Head of caudate nucleus (tissue), 42 donors: ENCODE results near the gene CEP112.

ENCODE experiments used
- DNase-seq, 42 donors: peaks; one replicate each; pipeline versions ENCODE4 v3.0.0 to v3.0.0-alpha.2; 2020 to 2021; ENCODE audit warnings: mixed read lengths in 7 of 42
- intact Hi-C: fragments of 100-400 bp; cut with DNase I; formaldehyde crosslinking; loops from one replicate; pipeline ENCODE4 v1.15.0; 2022

CEP112 gene

DNA sequence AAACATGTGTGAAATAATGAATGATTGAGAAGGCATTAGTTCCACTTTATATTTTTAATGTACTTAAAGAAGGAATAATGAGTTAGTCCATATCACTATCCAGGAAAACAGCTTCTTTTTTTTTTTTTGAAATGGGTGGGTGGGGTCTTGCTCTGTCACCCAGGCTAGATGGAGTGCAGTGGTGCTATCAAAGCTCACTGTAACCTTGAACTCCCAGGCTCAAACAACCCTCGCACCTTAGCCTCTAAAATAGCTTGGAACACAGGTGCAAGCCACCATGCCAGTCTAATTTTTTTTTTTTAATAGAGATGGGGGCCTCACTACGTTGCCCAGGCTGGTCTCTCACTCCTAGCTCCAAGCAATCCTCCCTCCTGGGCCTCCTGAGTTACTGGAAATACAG is 275.5 kb downstream of the CEP112 start:
- intact Hi-C loops = no loop called here

DNA sequence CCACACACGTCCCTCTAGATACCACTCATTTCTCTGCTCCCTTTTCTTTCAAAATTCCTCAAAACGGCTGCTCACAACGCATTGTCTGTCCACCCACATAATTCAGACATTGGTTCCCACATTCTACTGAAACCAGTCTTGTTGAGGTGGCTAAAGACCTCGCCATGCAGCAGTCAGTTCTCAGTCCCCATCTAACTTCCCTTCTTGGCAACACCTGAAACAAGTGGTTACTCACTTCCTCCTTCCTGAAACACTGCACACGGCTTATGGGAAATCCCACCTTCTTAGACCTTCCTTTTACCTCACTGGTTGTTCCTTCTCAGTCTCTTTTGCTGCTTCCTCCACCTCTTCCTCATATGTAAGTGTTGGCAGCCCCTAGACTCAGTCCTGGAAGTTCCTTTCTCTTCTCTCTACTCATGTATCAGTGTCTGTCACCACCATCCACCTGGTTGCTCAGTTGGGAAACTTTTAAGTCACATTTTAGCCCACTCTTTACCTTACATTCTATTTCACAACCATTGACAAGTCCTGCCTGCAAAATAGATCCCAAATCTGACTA is 277.1 kb downstream of the CEP112 start:
- intact Hi-C loops = no loop called here
- DNase-seq = no peak

More for the DNA sequence above, 275.5 kb downstream of the CEP112 start:
- DNase-seq = no peak

DNA sequence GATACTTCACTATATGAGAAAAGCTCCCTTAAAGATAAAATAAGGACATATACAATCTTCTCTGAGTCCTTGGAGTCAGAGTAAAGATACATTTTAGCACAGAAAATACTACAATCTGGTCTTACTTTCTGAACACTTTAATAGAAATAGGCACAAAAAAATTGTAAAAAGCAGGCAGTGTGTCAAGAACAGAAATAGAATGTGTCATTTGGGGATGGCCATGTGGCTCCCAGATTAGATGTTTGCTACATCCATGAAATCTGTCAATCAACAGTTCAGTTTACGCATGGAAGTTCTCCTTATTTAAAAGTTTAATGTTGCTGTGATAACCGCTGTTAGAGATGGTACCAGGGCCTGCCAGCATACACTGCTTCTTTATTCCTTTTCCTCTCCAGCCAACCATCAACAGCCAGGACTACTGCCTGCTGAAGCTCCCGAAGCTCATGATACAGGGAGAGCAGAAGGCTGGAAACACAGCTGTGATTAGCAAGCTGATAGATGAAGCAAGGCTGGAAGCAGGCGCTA is 278.5 kb downstream of the CEP112 start:
- intact Hi-C loops = no loop called here

DNA sequence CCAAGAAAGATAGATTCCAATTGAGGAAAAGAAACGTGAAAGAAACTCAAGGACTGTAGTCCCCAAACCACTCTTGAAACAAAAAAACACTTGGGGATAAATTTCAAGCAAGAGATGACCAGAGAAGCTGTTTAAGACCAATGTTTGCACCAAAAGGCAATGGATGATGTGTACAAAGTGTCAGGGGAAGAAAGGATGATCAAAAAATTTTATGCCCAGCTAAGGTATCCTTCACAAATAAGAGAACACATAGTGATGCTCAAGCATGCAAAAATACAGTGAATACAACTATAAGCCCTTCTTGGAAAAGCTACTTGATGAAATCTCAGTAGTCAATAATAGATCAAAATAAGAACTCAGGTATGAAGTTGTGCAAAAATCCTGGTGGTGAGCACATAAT is 281.1 kb downstream of the CEP112 start:
- intact Hi-C loops = no loop called here
- no peak for DNase-seq

More for the DNA sequence above, 278.5 kb downstream of the CEP112 start:
- no peak for DNase-seq

DNA sequence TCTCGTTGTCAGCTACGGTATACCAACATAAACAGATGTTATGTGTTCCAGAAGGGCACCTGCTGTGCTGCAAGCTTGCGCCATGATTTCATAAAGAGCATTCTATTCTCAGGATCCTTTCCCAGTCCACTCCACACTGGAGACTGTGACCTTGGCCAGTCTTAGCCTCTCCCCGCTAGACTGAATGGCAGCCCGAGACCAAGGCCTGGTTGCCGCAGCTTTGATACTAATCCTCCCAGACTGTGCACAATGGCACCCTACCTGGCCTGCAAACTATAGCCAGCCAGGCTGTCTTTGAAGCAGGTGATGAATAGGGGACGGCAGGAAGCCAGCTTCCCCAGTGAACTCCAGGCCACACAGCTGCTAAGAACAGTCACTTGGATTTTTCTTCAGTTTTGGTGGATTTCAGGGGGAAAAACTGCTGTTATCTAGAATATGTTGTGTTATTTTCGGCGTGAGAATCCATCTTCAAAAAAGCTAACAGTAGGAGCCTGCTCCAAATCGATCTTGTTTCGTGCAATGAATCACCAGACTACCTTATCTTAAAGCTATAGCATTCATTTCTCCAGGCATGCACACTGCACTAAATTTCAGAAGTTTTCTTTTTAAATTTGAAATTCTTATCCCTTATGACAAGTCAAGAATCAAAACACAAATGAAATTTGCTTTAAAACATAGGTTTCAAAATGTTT is 289.0 kb downstream of the CEP112 start:
- intact Hi-C loops = no loop called here
- no peak for DNase-seq

DNA sequence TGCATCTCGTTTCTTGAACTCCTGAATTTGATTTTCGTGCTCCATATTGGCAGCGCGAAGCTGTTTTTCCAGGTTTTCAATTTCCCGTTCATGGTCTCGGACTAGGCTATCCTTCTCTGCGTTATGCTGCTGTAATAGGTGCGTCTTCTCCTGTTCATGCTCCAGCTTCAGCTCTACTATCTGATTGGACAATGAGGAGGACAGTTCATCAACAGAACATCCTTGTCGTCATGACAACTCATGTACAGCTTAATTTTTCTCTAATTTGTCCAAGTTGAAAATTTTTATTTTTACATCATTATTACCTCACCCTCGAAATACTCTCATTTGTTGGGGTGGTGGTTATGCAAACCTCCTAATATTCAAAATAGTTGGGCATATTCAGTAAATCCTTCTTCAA is 289.8 kb downstream of the CEP112 start:
- intact Hi-C loops = no loop called here
- no peak for DNase-seq

DNA sequence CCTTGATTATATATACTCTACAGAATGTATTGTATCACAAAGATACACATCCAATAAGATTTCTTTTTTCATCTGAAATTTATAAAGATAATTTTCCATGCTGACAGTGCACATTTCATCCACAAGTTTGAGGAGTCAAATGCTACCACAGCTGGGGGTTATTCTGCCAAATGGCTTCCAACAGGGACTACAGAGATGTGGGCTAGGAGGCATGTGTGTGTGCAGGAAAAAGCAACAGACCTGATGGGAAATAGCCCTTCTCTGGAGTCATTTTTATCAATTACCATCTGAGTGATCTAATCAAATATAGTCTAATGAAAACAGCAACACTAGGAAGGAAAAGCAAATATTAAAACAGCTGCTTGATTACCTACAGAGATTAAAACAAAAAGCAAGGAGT is 290.5 kb downstream of the CEP112 start:
- intact Hi-C loops = no loop called here
- no peak for DNase-seq

DNA sequence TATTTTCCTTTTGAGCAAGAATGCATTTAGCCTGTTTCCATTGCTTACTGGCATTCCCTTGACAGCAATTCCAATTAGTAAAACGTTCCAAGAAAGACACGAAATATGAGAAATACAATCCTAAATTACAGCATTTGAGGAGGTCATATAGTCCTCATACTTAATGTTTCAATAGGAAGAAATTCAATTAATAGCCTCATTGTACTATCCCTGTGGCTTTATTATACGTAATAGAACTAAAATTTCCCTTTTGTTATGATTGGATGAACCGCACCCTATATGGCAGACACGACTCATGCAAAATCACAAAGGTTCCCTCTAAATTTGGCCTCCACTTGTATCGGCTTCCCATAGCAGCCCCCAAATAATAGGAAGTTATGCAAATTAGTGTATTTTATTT is 291.7 kb downstream of the CEP112 start:
- DNase-seq = no peak

DNA sequence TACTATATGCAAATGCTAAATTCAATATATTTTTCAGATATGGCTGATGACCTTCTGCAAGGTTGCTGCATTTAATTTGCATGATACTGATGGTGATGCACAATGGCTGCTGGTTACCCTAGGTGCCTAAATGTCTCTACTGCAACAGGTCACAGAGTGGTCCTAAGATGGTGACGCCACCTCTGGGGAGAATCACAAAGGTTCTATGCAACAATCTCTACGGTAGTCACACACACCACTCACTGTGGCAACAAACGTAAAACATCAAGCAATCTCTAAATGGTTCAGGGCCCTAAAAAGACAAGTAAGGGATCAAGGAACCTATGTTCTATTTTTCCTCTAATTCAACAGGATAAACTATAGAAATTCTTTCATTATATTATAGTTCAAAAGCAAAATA is 293.3 kb downstream of the CEP112 start:
- intact Hi-C loops = no loop called here
- DNase-seq = no peak

More for the DNA sequence above, 291.7 kb downstream of the CEP112 start:
- intact Hi-C loops = no loop called here

DNA sequence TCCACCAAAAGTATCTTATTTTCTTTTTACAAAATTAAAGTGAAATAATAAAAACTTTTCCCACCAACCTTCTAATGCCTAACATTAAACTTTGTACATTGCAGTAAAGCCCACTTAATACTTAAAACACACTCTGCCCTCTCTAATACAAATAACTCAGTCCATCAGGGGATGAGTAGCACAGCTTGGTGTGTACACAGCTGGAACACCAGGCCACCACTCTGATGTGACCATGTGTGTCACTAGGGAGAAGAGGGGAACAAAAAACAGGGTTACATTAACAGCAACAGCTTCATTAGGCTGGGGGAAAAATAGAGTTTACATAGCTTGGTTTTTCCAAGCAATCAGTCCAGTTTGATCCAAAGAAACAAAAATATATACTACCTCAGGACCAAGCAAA is 295.0 kb downstream of the CEP112 start:
- intact Hi-C loops = no loop called here
- no peak for DNase-seq

DNA sequence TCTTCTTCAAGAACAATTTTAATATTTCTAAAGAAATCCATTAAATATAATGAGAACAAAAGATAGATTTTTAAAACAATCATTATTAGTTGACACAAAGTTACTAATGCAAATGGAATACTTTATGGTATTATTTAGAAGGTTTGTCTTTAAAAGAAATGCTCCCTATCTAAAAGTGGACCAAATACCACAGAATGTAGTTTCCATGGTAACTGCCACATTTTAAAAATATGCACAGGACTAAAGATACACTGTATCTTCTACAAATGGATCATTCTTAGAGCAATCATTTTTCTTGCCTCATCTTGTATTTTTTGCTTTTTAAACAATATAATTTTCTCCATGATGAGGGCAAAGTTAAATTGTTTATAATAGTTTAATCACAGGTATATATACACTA is 296.0 kb downstream of the CEP112 start:
- DNase-seq = no peak
- intact Hi-C loops = no loop called here

DNA sequence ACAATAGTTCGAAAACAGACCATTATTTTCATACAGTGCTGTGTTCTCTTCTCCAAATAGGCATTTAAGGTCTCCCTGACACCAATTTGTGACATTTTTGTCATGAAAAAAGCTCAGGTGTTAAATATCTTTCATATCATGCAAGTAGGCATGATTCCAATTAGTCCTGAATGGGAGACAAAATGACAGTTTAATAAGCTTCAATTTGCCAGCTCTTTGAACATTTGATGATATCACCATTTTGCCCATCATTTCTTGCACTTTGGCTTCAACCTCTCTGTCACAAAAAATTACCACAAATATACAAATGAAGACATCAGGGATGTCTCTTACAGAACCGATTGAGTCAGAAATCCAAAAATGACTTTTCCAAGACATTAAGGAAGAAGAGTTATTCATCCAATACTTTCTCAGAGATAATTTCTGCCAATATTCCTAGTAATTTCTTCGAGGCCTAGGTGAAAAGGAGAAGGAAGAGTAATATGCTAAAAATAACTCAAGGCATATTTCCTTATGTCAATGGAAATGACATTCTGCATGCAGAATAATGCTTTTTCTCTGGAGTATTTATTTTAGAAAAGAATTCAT is 298.1 kb downstream of the CEP112 start:
- intact Hi-C loops = no loop called here
- no peak for DNase-seq

DNA sequence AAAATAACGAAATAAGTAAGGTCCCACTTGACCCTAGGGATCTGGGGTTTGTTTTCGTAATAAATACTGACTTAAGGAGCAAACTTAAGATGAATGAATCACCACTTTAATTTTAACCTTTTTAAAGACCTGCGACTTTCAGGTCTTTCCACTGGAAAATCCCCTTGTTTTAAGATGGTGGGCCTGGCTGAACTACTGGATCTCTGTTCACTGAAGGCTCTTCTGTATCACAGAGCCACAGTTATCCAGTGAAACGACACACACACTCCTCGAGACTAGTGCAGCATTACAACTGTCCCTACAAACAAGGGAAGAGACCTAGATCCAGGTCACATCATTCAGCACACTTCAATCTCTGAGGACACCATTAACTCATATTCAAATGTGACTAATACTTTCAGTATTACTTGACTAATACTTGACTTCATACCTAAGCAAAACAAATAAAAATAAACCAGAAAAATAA is 299.0 kb downstream of the CEP112 start:
- intact Hi-C loops = no loop called here
- DNase-seq = no peak

DNA sequence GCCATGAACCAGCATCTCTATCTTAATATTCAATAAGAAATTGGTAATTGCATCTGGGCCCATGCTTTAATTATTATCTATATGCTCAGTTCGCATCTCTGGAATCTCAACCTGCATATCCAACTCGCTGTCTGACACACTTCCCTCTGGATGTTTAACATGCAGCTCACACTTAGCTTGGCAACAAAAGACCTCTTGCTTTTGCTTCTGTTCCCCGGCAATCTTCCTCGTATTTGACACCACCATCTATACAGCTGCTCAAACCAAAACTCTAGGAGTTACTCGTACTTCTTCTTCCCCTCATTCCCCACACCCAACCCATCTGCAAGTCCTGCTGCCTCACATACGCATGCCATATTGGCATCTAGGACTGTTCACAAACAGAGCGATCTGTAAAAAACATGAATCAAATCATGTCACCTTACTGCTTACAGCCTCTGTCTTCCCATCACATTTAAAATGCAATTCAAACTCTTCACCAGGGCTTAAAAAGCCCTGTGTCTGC is 300.6 kb downstream of the CEP112 start:
- intact Hi-C loops = no loop called here
- DNase-seq = no peak

DNA sequence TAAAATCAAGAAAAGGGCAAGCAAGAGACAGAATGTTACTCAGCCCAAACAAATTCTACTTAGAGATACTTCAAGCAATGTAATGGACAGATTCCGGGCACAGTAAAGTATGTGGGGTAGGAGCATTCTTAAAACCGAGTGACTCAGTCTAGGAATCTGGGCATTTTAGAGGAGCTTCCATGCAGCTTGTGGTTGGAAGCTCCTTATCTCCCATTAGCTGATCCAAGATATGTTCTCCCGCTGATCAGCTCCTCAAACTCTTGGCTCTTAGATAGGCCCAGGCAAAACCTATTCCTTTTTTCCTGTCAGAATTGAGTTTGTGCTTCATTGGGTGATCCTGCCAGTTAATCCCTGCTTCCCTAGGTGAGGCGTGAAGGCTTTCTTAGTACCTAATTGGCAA is 303.3 kb downstream of the CEP112 start:
- no peak for DNase-seq
- intact Hi-C loops = no loop called here

DNA sequence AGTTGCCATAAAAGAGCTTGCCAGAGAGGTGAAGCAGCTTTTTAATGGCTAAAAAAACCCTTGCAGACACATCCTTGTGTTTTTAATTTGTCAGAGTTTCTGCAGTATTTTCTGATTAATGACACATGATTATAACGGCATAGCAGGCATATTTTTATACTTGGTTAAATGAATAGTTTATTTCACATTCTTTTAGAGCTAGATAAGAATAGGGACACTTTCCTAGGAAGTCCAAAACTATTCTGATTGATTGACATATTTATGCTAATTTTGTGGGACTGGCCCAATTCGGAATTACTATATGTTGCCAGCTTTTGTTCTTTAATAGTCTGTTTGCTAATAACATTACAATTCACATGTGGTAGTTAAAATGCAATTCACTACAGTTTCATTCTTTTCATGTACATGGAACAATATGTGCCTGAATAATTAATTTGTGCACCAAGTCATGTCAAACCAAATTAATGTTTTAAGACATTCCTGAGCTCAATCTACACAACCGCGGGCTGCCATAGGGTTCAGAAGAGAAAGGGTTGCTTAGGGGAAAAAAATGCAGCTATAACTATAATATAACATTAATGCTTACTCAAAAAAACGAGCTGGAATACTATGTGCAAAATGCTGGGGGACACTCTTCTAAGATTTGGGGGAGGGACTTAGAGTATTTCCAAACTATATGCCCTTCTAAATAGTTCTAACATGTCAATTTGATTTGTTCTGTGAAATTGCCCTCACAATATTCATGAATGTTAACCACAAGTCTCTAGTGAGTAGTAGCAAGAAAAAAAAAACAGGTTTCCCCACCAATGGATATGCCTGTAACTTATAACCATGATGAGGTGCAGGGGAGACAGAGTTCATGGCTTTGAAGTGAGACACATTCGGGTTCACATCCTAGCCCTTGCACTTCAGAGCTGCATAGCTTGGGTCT is 305.4 kb downstream of the CEP112 start:
- no peak for DNase-seq

DNA sequence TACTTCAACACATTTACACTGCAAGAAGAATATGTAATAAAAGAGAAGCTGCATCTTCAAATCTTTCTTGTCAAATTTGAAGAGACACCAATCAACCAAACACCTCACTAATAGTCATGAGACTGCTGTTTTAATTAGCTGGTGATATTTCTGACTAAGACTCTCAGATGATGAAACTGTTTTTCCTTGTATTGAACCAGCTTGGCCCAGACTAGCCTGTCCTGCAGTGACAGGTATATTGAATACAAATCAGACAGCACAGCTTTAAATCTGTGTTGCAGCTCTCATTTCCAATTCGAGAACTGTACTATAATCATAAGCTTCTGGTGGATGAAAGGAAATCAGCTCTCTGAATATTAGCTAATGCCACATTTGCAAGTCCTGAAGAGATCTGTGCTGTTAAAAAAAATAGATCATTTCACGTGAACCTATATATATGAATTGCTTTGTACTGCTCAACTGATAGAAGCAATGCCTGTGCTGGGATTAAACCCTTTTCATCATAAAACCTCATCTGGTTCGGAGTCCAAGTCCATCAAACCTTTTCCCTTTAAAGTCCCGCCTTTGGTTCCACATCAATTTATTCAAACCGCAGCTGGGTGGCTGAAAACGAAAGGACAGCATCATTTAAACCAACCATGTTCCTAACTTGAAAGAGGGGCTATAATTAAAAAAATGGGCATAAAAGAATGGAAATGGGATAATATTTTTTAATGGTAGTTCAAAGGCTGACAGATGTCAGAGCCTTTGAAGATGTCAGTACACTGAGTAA is 306.2 kb downstream of the CEP112 start:
- intact Hi-C loops = no loop called here
- no peak for DNase-seq

More for the DNA sequence above, 305.4 kb downstream of the CEP112 start:
- intact Hi-C loops = no loop called here

DNA sequence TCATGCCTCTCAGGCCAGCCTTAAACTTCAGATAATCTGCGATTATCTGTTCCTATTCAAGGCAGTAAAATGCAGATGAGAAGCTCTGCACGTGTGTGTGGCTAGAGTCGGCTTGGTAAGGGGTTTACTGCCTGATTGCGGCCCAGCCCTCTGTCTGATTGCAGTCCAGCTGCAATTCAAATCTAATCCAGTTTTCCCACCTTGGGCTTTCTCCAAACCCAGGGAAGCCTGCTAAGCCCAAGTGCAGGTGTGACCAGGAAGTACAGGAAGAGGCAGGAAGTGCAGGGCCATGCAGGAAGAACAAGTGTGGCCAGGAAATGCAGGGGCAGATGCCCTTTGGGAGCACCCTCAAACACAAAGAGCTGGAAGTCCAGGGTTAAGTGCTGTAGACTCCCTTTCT is 314.9 kb downstream of the CEP112 start:
- intact Hi-C loops = no loop called here
- DNase-seq = no peak

DNA sequence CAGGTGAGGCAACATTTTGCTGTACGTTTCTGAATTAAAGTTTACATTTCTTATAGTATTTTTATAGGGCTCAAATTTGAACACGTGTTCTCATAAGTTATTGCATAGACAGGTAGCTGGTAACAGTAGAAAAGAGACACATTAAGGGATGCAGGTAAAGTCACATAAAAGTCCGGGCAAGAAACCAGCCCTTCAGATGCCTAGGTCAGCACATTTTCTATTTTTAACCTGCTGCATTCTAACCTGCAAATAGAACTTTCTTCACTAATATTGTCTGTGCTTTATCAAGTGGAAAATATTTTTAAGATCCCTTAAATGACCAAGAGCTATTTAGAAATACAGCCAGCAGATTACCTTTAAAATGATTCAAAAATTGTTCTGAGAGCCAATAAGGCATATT is 323.1 kb downstream of the CEP112 start:
- no peak for DNase-seq
- intact Hi-C loops = no loop called here
